ENCODE results near the gene PRPF40B. TPM values are rescaled to one million over a fixed set of nuclear protein-coding genes. Genes with fewer than 3 reads are reported as not detected.
A peak's percentile ranks its signal among the peaks of the same experiment; 100 is the strongest.

Gene PRPF40B
- total and polyA plus RNA-seq, 2 of the 13 experiments (the other 11 are each of a cell fraction or from before 2014, with no cell fraction given) = 5.0 to 7.8 TPM

DNA sequence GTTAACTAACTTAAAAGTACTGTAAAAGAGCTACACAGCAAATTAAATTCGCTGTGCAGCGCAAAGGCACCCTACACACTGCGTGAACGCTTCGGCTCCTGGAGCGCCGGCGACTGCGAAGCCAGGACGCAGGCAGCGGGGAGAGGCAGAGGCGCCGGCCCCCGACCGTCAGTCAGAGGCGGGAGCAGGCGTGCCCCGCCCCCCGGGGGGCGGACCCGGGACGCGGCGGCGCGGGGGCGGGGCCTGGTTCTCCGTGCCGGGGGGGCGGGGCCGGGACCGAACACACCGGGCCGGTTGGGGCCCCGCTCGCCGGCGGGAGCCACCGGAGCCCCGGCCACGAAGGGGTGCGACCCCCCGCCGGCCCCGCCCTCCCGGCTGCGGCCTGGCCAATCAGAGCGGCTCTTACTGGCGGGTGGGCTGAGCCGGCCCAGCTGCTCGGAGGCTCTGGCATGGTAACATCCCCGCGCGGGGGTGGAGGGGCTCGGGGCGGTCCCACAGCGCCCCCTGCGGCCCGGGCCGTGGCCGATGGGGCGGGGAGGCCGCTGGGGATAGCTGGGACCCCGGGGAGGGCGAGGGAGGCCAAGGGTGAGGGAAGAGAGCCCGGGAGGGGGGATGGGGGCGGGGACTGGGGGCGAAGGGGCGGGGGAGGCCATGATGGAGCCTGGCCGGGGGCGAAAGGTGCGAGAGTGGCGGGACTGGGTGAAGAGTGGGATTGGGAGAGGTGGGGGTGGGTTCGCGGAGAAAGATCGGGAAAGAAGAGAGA lies at the start of gene PRPF40B (continued):
- TF ChIP-seq ZNF235 (CRISPR knock-in tag; IDR thresholded peaks at IDR 0.05; ENCODE audit: borderline replicate concordance) (no peak), ELF4 (CRISPR knock-in tag; IDR thresholded peaks at IDR 0.05; ENCODE audit: borderline replicate concordance) (no peak), SATB2 (CRISPR knock-in tag; IDR thresholded peaks at IDR 0.05) (no peak), NCOA2 (CRISPR knock-in tag; IDR thresholded peaks at IDR 0.05) (no peak), ZNF335 (CRISPR knock-in tag; IDR thresholded peaks at IDR 0.05) (no peak; the same call in 1 of the 2 replicates), AHDC1 (CRISPR knock-in tag; IDR thresholded peaks at IDR 0.05; ENCODE audit: borderline replicate concordance) (no peak), ZNF180 (CRISPR knock-in tag; IDR thresholded peaks at IDR 0.05; ENCODE audit: borderline replicate concordance, low read depth) (no peak), NR2F2 (IDR thresholded peaks at IDR 0.05; ENCODE audit: borderline replicate concordance, low read depth) (no peak), ZNF251 (CRISPR knock-in tag; IDR thresholded peaks at IDR 0.05) (no peak), SKIL (CRISPR knock-in tag; IDR thresholded peaks at IDR 0.05; ENCODE audit: borderline replicate concordance) (no peak), ZNF782 (CRISPR knock-in tag; IDR thresholded peaks at IDR 0.05; ENCODE audit: borderline replicate concordance) (no peak), PCBP1 (IDR thresholded peaks at IDR 0.05; ENCODE audit: borderline replicate concordance, low read depth, low read length) (no peak), RERE (CRISPR knock-in tag; IDR thresholded peaks at IDR 0.05; ENCODE audit: low read depth) (no peak), KAT7 (CRISPR knock-in tag; IDR thresholded peaks at IDR 0.05; ENCODE audit: borderline replicate concordance) (no peak), ZNF670 (CRISPR knock-in tag; IDR thresholded peaks at IDR 0.05; ENCODE audit: borderline replicate concordance) (no peak), REL (CRISPR knock-in tag; conservative IDR thresholded peaks at IDR 0.05) (0 out of 2 replicates have a peak, but pooled peaks have one; percentile 58)

Measured in HepG2 (cell line).